ENCODE measurements around the gene RORB.
A peak's percentile ranks its signal among the peaks of the same experiment; 100 is the strongest.

RORB gene

GRCh38 chr9:74496819-74497747 lies at the start of gene RORB:
Gene RORB (plus strand): TSS chr9:74497335. CDS start chr9:74497977, 642 bp downstream.
- peak; percentile 4 for FAIRE-seq

GRCh38 chr9:74447451-74448193 lies 49.5 kb upstream of the RORB start:
- no peak for FAIRE-seq

GRCh38 chr9:74449060-74449459 lies 48.1 kb upstream of the RORB start:
- FAIRE-seq = no peak

- FAIRE-seq = no peak
Observed at GRCh38 chr9:74458832-74459231, 38.3 kb upstream of the RORB start.

GRCh38 chr9:74463825-74464224 lies 33.3 kb upstream of the RORB start:
- FAIRE-seq = no peak

- FAIRE-seq = no peak
Observed at GRCh38 chr9:74478606-74479005, 18.5 kb upstream of the RORB start.

- no peak for FAIRE-seq
Observed at GRCh38 chr9:74479711-74480110, 17.4 kb upstream of the RORB start.

- no peak for FAIRE-seq
Observed at GRCh38 chr9:74487395-74487794, 9.7 kb upstream of the RORB start.

GRCh38 chr9:74493512-74493911 lies 3.6 kb upstream of the RORB start:
- FAIRE-seq = no peak

GRCh38 chr9:74494490-74494889 lies 2.6 kb upstream of the RORB start:
- FAIRE-seq = no peak

GRCh38 chr9:74496406-74496805 lies 729 bp upstream of the RORB start:
- no peak for FAIRE-seq

- FAIRE-seq = no peak
Observed at GRCh38 chr9:74497748-74498620, 849 bp downstream of the RORB start.

- no peak for FAIRE-seq
Observed at GRCh38 chr9:74498621-74499095, 1.5 kb downstream of the RORB start.

- no peak for FAIRE-seq
Observed at GRCh38 chr9:74499111-74499601, 2.0 kb downstream of the RORB start.

- no peak for FAIRE-seq
Observed at GRCh38 chr9:74499770-74500583, 2.8 kb downstream of the RORB start.

- no peak for FAIRE-seq
Observed at GRCh38 chr9:74500584-74500924, 3.4 kb downstream of the RORB start.

GRCh38 chr9:74501570-74501969 lies 4.4 kb downstream of the RORB start:
- FAIRE-seq = no peak

GRCh38 chr9:74503219-74503618 lies 6.1 kb downstream of the RORB start:
- FAIRE-seq = no peak

- FAIRE-seq = no peak
Observed at GRCh38 chr9:74503666-74504065, 6.5 kb downstream of the RORB start.

- FAIRE-seq = no peak
Observed at GRCh38 chr9:74511333-74511732, 14.2 kb downstream of the RORB start.

GRCh38 chr9:74512416-74512815 lies 15.3 kb downstream of the RORB start:
- FAIRE-seq = no peak

GRCh38 chr9:74513221-74513620 lies 16.1 kb downstream of the RORB start:
- FAIRE-seq = no peak
